Neural crest cell (in vitro differentiated cells): ENCODE measurements around the gene LRRC3C. TPM values are rescaled to one million over a fixed set of nuclear protein-coding genes. Genes with fewer than 3 reads are reported as not detected.

Source experiments
- DNase-seq: peaks from one replicate; pipeline ENCODE4 v3.0.0; 2021; ENCODE audit warnings: low read depth, mixed read lengths, low spot score
- H3K27ac Mint-ChIP-seq: one replicate; pipeline ENCODE4 v1.8.0; 2021; ENCODE audit warnings: mild to moderate bottlenecking, mixed read lengths; ENCODE audit not compliant: unreplicated experiment
- H3K27me3 Mint-ChIP-seq: 2 replicates; pipeline ENCODE4 v1.8.0; 2021; ENCODE audit warnings: low read depth, mild to moderate bottlenecking, mixed read lengths
- H3K36me3 Mint-ChIP-seq: 2 replicates; pipeline ENCODE4 v1.8.0; 2021; ENCODE audit warnings: low read depth, mild to moderate bottlenecking, mixed read lengths
- H3K4me1 Mint-ChIP-seq: 2 replicates; pipeline ENCODE4 v1.8.0; 2021; ENCODE audit warnings: mixed read lengths
- H3K4me3 Mint-ChIP-seq: one replicate; pipeline ENCODE4 v1.8.0; 2021; ENCODE audit warnings: mild to moderate bottlenecking, mixed read lengths
- H3K9me3 Mint-ChIP-seq: 2 replicates; pipeline ENCODE4 v1.8.0; 2021; ENCODE audit warnings: mixed read lengths
- total RNA-seq: library from RNA; stranded (reverse); gene quantifications from 2 replicates; pipeline ENCODE4 v1.2.1, GENCODE V29; 2021
- TF ChIP-seq, protein P1 (sequence below): fragments of 200-600 bp; sonication (generic); conservative IDR thresholded peaks from 2 replicates; pipeline ENCODE4 v1.5.0; 2021; ENCODE audit warnings: antibody characterized with exemption, mild to moderate bottlenecking

Gene LRRC3C
- total RNA-seq, 1 donor from 2014 or later: not detected

DNA sequence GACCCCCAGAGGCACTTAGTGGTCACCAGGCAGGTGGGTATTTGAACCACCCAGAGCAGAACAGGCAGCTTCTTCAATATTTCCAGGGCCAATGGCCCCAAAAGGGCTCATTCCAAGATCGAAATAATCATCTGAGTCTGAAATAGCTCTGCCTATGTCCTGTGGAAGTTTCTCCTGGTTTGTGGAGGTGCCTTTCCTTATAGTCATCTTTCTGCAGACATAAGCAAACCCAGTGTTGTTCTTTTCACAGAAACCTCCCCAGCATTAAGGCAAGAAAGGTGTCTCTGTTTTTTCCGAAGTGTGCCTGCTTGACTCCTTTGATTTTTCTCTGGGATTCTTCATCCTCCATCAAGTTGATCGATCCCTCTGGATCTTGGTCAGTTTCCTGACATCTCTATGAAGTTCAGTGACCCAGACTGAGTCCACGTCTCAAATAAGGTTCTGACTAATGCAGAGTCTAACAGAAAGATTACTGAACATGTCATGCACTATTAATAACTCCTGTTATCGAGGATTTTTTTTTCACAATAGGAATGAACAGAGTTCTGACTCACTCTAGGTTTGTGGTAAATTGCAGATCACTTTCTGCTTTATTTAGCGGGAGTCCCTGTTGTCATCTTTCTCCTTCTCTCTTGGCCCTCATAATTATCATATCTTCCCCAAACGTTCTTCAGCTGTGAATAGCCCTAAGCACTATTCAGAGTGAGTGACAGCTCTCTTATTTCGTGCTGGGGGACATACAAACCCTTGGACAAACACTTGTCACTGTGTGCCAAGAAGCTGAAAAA, 1.5 kb downstream of the LRRC3C start:
- no peak for DNase-seq
- peaks cover 42% of the 10 kb centered on the region for H3K4me1 Mint-ChIP-seq
- H3K27me3 Mint-ChIP-seq: no peaks in the 10 kb centered on the region
- peak overlapping the region; percentile 64 for H3K4me3 Mint-ChIP-seq
- TF ChIP-seq, protein P1, sequence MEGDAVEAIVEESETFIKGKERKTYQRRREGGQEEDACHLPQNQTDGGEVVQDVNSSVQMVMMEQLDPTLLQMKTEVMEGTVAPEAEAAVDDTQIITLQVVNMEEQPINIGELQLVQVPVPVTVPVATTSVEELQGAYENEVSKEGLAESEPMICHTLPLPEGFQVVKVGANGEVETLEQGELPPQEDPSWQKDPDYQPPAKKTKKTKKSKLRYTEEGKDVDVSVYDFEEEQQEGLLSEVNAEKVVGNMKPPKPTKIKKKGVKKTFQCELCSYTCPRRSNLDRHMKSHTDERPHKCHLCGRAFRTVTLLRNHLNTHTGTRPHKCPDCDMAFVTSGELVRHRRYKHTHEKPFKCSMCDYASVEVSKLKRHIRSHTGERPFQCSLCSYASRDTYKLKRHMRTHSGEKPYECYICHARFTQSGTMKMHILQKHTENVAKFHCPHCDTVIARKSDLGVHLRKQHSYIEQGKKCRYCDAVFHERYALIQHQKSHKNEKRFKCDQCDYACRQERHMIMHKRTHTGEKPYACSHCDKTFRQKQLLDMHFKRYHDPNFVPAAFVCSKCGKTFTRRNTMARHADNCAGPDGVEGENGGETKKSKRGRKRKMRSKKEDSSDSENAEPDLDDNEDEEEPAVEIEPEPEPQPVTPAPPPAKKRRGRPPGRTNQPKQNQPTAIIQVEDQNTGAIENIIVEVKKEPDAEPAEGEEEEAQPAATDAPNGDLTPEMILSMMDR: no peak
- H3K9me3 Mint-ChIP-seq: no peaks in the 10 kb centered on the region
- H3K36me3 Mint-ChIP-seq: no peaks in the 10 kb centered on the region
- H3K27ac Mint-ChIP-seq: no peak overlapping the region

DNA sequence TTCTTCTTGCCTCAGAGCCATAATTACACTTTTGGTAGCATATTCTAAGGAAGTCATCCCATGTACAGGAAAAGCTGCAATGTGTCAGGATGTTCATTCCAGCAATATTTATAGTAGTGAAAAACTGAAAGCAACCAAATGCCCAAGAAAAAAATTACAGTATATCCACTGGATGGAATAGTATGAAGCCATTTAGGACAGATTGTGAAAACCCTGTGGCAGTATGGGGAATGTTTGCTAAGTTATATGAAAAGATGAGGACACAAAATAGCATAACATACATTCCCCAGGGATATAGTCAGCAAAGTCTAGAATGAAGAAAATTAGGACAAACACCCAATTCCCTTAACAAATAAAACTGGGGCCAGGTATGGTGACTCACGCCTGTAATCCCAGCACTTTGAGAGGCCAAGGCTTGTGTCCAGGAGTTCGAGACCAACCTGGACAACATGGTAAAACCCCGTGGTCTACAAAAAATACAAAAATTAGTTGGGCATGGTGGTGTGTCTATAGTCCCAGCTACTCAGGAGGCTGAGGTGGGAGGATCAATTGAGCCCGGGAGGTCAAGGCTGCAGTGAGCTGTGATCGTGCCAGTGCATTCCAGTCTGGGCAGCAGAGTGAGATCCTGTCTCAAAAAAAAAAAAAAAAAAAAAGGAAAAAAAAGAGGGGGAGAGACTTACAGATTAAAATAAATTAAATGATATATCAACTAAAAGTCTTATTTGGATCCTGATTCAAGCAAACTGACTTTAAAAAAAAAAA, 2.3 kb downstream of the LRRC3C start:
- no peak overlapping the region for H3K27ac Mint-ChIP-seq
- TF ChIP-seq, protein P1: no peak
- H3K4me3 Mint-ChIP-seq: peak overlapping the region; percentile 64
- H3K27me3 Mint-ChIP-seq: no peaks in the 10 kb centered on the region
- no peak for DNase-seq
- H3K36me3 Mint-ChIP-seq: no peaks in the 10 kb centered on the region
- no peaks in the 10 kb centered on the region for H3K9me3 Mint-ChIP-seq
- peaks cover 34% of the 10 kb centered on the region for H3K4me1 Mint-ChIP-seq

DNA sequence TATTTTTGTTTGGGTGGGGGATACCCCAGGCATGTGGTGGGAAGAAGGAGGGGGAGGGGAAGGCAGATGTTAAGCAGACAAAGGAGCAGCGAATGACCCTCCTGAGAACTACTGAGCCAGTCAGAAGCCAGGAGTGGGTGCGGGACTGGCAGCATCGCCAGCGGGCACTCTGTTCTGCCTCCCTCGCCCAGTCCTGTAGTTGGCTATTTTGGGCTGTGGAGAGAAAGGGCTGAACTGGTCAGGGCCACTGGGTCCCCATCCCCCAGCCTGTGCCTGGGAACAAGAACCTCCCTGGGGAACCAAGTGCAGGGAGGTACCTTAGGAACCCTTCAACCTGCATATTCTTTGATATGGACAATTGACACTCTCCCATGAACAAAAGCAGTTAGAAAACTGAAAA, 6.4 kb downstream of the LRRC3C start:
- peak overlapping the region; percentile 58 for H3K27ac Mint-ChIP-seq
- no peaks in the 10 kb centered on the region for H3K36me3 Mint-ChIP-seq
- no peaks in the 10 kb centered on the region for H3K27me3 Mint-ChIP-seq
- TF ChIP-seq, protein P1: no peak
- no peak for DNase-seq
- H3K4me1 Mint-ChIP-seq: peaks cover 10% of the 10 kb centered on the region
- H3K4me3 Mint-ChIP-seq: no peak overlapping the region
- no peaks in the 10 kb centered on the region for H3K9me3 Mint-ChIP-seq

DNA sequence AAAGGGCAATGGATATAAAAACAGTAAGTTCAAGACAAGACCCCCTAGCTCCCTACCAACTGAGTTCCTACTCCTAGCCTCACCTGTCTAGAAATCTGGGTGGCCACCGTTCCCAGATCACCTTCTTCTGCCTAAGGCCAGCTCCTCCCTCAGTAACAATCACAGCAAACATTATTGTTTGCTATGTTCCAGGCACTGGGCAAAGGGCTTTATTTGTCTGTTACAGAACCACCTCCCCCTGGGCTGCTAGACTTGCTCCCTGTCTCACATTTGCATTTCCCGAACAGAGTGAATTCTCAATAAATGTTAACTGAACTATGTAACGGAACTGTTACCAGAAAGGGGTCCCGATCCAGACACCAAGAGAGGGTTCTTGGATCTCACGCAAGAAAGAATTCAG, 6.8 kb downstream of the LRRC3C start:
- H3K9me3 Mint-ChIP-seq: no peaks in the 10 kb centered on the region
- no peaks in the 10 kb centered on the region for H3K27me3 Mint-ChIP-seq
- no peaks in the 10 kb centered on the region for H3K36me3 Mint-ChIP-seq
- peak overlapping the region; percentile 58 for H3K27ac Mint-ChIP-seq
- H3K4me3 Mint-ChIP-seq: no peak overlapping the region
- H3K4me1 Mint-ChIP-seq: peaks cover 14% of the 10 kb centered on the region
- TF ChIP-seq, protein P1: no peak
- no peak for DNase-seq

DNA sequence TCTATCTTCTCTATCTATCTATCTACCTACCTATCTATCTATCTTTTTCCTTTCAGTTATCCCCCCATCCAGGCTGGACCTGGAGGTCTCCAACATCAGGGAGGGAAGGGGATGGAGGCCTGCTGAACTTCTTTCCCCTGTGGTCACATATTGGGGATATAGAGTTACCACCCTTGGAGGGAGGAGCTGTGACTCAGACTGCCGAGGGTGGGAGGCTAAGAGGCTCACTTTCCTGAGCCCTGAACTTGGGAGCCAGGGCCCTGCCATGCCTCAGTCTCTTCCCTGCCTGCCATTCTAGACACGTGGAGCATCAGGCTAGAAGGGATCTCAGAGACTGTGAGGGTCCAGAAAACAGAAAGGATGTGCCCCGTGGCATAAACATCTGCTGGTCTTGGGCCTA, 8.4 kb downstream of the LRRC3C start:
- no peak overlapping the region for H3K4me3 Mint-ChIP-seq
- no peak for DNase-seq
- TF ChIP-seq, protein P1: no peak
- no peaks in the 10 kb centered on the region for H3K36me3 Mint-ChIP-seq
- no peak overlapping the region for H3K27ac Mint-ChIP-seq
- H3K27me3 Mint-ChIP-seq: no peaks in the 10 kb centered on the region
- peaks cover 17% of the 10 kb centered on the region for H3K4me1 Mint-ChIP-seq
- no peaks in the 10 kb centered on the region for H3K9me3 Mint-ChIP-seq
